Mesodermal cell (in vitro differentiated cells): ENCODE results near the gene IGF2R.

ENCODE experiments used
- H3K27ac ChIP-seq: 2 replicates; pipeline ENCODE4 v1.7.0; 2013; ENCODE audit warnings: mild to moderate bottlenecking, low read depth, low read length, moderate library complexity; ENCODE audit not compliant: severe bottlenecking
- H3K36me3 ChIP-seq: 2 replicates; pipeline ENCODE4 v1.7.1; 2013; ENCODE audit warnings: mild to moderate bottlenecking, low read length, moderate library complexity; ENCODE audit not compliant: control insufficient read depth, insufficient read depth
- H3K4me1 ChIP-seq: one replicate; pipeline ENCODE4 v1.7.1; 2013; ENCODE audit warnings: mild to moderate bottlenecking, low read length; ENCODE audit not compliant: insufficient read depth, control insufficient read depth, poor library complexity, severe bottlenecking
- H3K4me3 ChIP-seq: 2 replicates; pipeline ENCODE4 v1.7.0; 2013; ENCODE audit warnings: low read length, control low read depth, mild to moderate bottlenecking; ENCODE audit not compliant: insufficient read depth, poor library complexity, severe bottlenecking; ENCODE audit errors: extremely low read depth
- H3K9me3 ChIP-seq: 2 replicates; pipeline ENCODE4 v1.7.1; 2013; ENCODE audit warnings: mild to moderate bottlenecking, low read length, moderate library complexity; ENCODE audit not compliant: control insufficient read depth
- WGBS, 2 experiments: methylation state at CpG; one replicate each; pipeline ENCODE4 v1.1.5; 2013; ENCODE audit warnings: missing lambda C conversion rate in 2 of 2; ENCODE audit not compliant: insufficient coverage in 2 of 2; 5-methylcytosine and 5-hydroxymethylcytosine counted together

The IGF2R gene

GRCh38 chr6:160058603-160059215 lies 89.8 kb downstream of the IGF2R start:
- H3K36me3 ChIP-seq = peaks cover 95% of the 10 kb centered on the region
- no peak overlapping the region for H3K4me3 ChIP-seq
- no peak overlapping the region for H3K27ac ChIP-seq
- H3K4me1 ChIP-seq = no peaks in the 10 kb centered on the region
- 96 to 97% methylated on average over 5 of the region's 6 CpGs for WGBS, 2 experiments
- H3K9me3 ChIP-seq = no peaks in the 10 kb centered on the region

GRCh38 chr6:160060221-160060620 lies 91.3 kb downstream of the IGF2R start:
- Histone ChIP-seq H3K4me3 (no peak overlapping the region), H3K36me3 (peaks cover 95% of the 10 kb centered on the region), H3K9me3 (no peaks in the 10 kb centered on the region), H3K27ac (no peak overlapping the region), H3K4me1 (no peaks in the 10 kb centered on the region)
- 97 to 98% methylated on average over 10 to 11 of the region's 11 CpGs for WGBS, 2 experiments

- Histone ChIP-seq H3K9me3 (no peaks in the 10 kb centered on the region), H3K36me3 (peaks cover 94% of the 10 kb centered on the region), H3K4me1 (no peaks in the 10 kb centered on the region), H3K4me3 (no peak overlapping the region), H3K27ac (no peak overlapping the region)
- WGBS, 2 experiments = 83 to 92% methylated on average over 3 to 4 of the region's 4 CpGs
Observed at GRCh38 chr6:160060920-160061447, 92.1 kb downstream of the IGF2R start.

GRCh38 chr6:160063771-160064413 lies 95.0 kb downstream of the IGF2R start:
- Histone ChIP-seq H3K36me3 (peaks cover 98% of the 10 kb centered on the region), H3K9me3 (no peaks in the 10 kb centered on the region), H3K4me3 (no peak overlapping the region), H3K4me1 (no peaks in the 10 kb centered on the region), H3K27ac (no peak overlapping the region)
- WGBS, 2 experiments = 98% methylated on average over 5 to 7 of the region's 8 CpGs

- H3K4me1 ChIP-seq = no peaks in the 10 kb centered on the region
- 93 to 95% methylated on average over 6 of the region's 9 CpGs for WGBS, 2 experiments
- no peak overlapping the region for H3K27ac ChIP-seq
- H3K36me3 ChIP-seq = peaks cover 98% of the 10 kb centered on the region
- no peaks in the 10 kb centered on the region for H3K9me3 ChIP-seq
- no peak overlapping the region for H3K4me3 ChIP-seq
Observed at GRCh38 chr6:160065200-160065599, 96.3 kb downstream of the IGF2R start.

GRCh38 chr6:160067564-160067963 lies 98.7 kb downstream of the IGF2R start:
- peaks cover 96% of the 10 kb centered on the region for H3K36me3 ChIP-seq
- WGBS, 2 experiments = 97 to 99% methylated on average over 7 to 9 of the region's 10 CpGs
- no peaks in the 10 kb centered on the region for H3K4me1 ChIP-seq

GRCh38 chr6:160068346-160068745 lies 99.5 kb downstream of the IGF2R start:
- Histone ChIP-seq H3K4me3 (no peak overlapping the region), H3K4me1 (no peaks in the 10 kb centered on the region), H3K27ac (no peak overlapping the region), H3K9me3 (no peaks in the 10 kb centered on the region), H3K36me3 (peaks cover 96% of the 10 kb centered on the region)
- WGBS, 2 experiments = 90 to 92% methylated on average over 6 to 7 of the region's 7 CpGs

More at GRCh38 chr6:160067564-160067963, 98.7 kb downstream of the IGF2R start:
- Histone ChIP-seq H3K27ac (no peak overlapping the region), H3K4me3 (no peak overlapping the region), H3K9me3 (no peaks in the 10 kb centered on the region)

- Histone ChIP-seq H3K36me3 (peaks cover 96% of the 10 kb centered on the region), H3K4me3 (no peak overlapping the region), H3K27ac (no peak overlapping the region), H3K9me3 (no peaks in the 10 kb centered on the region), H3K4me1 (no peaks in the 10 kb centered on the region)
- WGBS, 2 experiments = 95 to 100% methylated on average over 7 to 8 of the region's 9 CpGs
Observed at GRCh38 chr6:160069050-160069454, 100.2 kb downstream of the IGF2R start.

GRCh38 chr6:160069459-160069858 lies 100.6 kb downstream of the IGF2R start:
- WGBS, 2 experiments = 98% methylated on average over 6 of the region's 7 CpGs
- no peaks in the 10 kb centered on the region for H3K9me3 ChIP-seq
- no peak overlapping the region for H3K27ac ChIP-seq
- H3K4me3 ChIP-seq = no peak overlapping the region
- H3K36me3 ChIP-seq = peaks cover 96% of the 10 kb centered on the region
- no peaks in the 10 kb centered on the region for H3K4me1 ChIP-seq

GRCh38 chr6:160070427-160070826 lies 101.5 kb downstream of the IGF2R start:
- Histone ChIP-seq H3K4me1 (no peaks in the 10 kb centered on the region), H3K27ac (no peak overlapping the region), H3K36me3 (peaks cover 96% of the 10 kb centered on the region), H3K9me3 (no peaks in the 10 kb centered on the region), H3K4me3 (no peak overlapping the region)
- 93 to 98% methylated on average over 10 to 11 of the region's 11 CpGs for WGBS, 2 experiments

- WGBS, 2 experiments = 94 to 100% methylated on average over 2 of the region's 2 CpGs
- H3K36me3 ChIP-seq = peaks cover 97% of the 10 kb centered on the region
- H3K9me3 ChIP-seq = no peaks in the 10 kb centered on the region
- no peaks in the 10 kb centered on the region for H3K4me1 ChIP-seq
- H3K27ac ChIP-seq = no peak overlapping the region
- no peak overlapping the region for H3K4me3 ChIP-seq
Observed at GRCh38 chr6:160070831-160071230, 101.9 kb downstream of the IGF2R start.
